HepG2 (cell line): Measurements from ENCODE around the gene TMEM117. TPM values are rescaled to one million over a fixed set of nuclear protein-coding genes. Genes with fewer than 3 reads are reported as not detected.

ENCODE experiments used
- ATAC-seq: fragments of 200-7000 bp; cut with Tn5 transposase; 3 replicates; pipeline ENCODE4 v1.9.1; 2020; ENCODE audit warnings: mild to moderate bottlenecking, moderate library complexity
- BruUV-seq: library from RNA; stranded (reverse); fragments of 400-500 nt; replicated peaks from 2 replicates; lab custom pipeline; 2021; lab: Mats Ljungman, UMichigan
- CTCF ChIA-PET: fragments of 300-600 bp; formaldehyde crosslinking; extraction: SDS; loops from one replicate; lab custom pipeline; 2021; ENCODE audit warnings: low total read pairs, inconsistent platforms, low intra/inter-chr PET ratio; lab: Yijun Ruan, JAX
- POLR2A ChIA-PET: fragments of 350-600 bp; sonication (Branson Sonifier 250); formaldehyde crosslinking; loops from one replicate; lab custom pipeline; 2020; ENCODE audit warnings: antibody characterized with exemption, inconsistent platforms; lab: Yijun Ruan, JAX
- DNase-seq: peaks from one replicate; pipeline ENCODE4 v3.0.0-alpha.2; 2015; ENCODE audit warnings: low spot score
- FAIRE-seq: peaks from 3 replicates; lab custom pipeline; 2011; peaks lifted over from hg19 to GRCh38; lab: Jason Lieb, UNC
- H2AFZ ChIP-seq: one replicate; pipeline ENCODE4 v1.6.1; 2011; ENCODE audit warnings: low read length, inconsistent platforms
- H3K27ac ChIP-seq: fragments of 300-600 bp; 3 replicates; pipeline ENCODE4 v1.8.0; 2011; ENCODE audit warnings: mixed run types, mild to moderate bottlenecking, mixed read lengths, low read length, inconsistent platforms; ENCODE audit not compliant: insufficient read depth; ENCODE audit errors: extremely low read length
- H3K27me3 ChIP-seq, 2 experiments: fragments of 200-600 bp in 1 of 2; 2 replicates in 1 of 2; 3 replicates in 1 of 2; pipeline versions ENCODE4 v1.6.0 to v1.8.0; 2011; ENCODE audit warnings: low read length in 2 of 2, mild to moderate bottlenecking in 2 of 2, moderate library complexity in 2 of 2, inconsistent platforms in 1 of 2; ENCODE audit not compliant: insufficient read depth in 2 of 2, control insufficient read depth in 1 of 2
- H3K36me3 ChIP-seq, 2 experiments: fragments of 200-600 bp in 1 of 2; replicated peaks in 1 of 2; 2 replicates in 1 of 2; 3 replicates in 1 of 2; pipeline versions ENCODE4 v1.5.1 to v1.8.0; 2011; ENCODE audit warnings: low read length in 2 of 2, inconsistent platforms in 1 of 2; ENCODE audit not compliant: insufficient read depth in 2 of 2, control insufficient read depth in 1 of 2
- H3K4me1 ChIP-seq: 2 replicates; pipeline ENCODE4 v1.5.1; 2012; ENCODE audit warnings: low read length, inconsistent platforms; ENCODE audit not compliant: insufficient read depth
- H3K4me2 ChIP-seq: 2 replicates; pipeline ENCODE4 v1.6.0; 2011; ENCODE audit warnings: low read depth, low read length, inconsistent platforms
- H3K4me3 ChIP-seq, 3 experiments: fragments of 200-600 bp in 1 of 3; sonication (generic), shearing (Covaris generic) in 1 of 3; replicated peaks in 1 of 3; 2 replicates each; pipeline ENCODE4 v1.5.1; 2011 to 2016; ENCODE audit warnings: low read length in 3 of 3, inconsistent platforms in 2 of 3, low read depth in 2 of 3, mild to moderate bottlenecking in 2 of 3, control low read depth in 1 of 3, mixed read lengths in 1 of 3; ENCODE audit not compliant: insufficient read depth in 1 of 3
- H3K79me2 ChIP-seq: one replicate; pipeline ENCODE4 v1.6.1; 2011; ENCODE audit warnings: low read length, inconsistent platforms; ENCODE audit not compliant: insufficient read depth
- H3K9ac ChIP-seq: 2 replicates; pipeline ENCODE4 v1.6.0; 2011; ENCODE audit warnings: mild to moderate bottlenecking, low read depth, low read length, inconsistent platforms; ENCODE audit not compliant: insufficient read depth
- H3K9me3 ChIP-seq: 2 replicates; pipeline ENCODE4 v1.5.1; 2012; ENCODE audit warnings: mild to moderate bottlenecking, low read length
- H4K20me1 ChIP-seq: 2 replicates; pipeline ENCODE4 v1.6.0; 2011; ENCODE audit warnings: inconsistent platforms, mild to moderate bottlenecking, low read length, moderate library complexity; ENCODE audit not compliant: insufficient read depth
- ARNT ChIP-seq: fragments of 450-650 bp; IDR thresholded peaks from 2 replicates; pipeline ENCODE4 v1.6.1; 2017
- CEBPG ChIP-seq: IDR thresholded peaks from 2 replicates; pipeline ENCODE4 v1.6.1; 2016
- ELF1 ChIP-seq: sonication (generic); formaldehyde crosslinking; IDR thresholded peaks from 2 replicates; pipeline ENCODE4 v1.4.0; 2020; ENCODE audit warnings: missing genetic modification reagents
- GZF1 ChIP-seq: sonication (generic); formaldehyde crosslinking; IDR thresholded peaks from 2 replicates; pipeline ENCODE4 v1.5.1; 2020; ENCODE audit warnings: mild to moderate bottlenecking, missing genetic modification reagents
- HDAC2 ChIP-seq: sonication (generic); formaldehyde crosslinking; IDR thresholded peaks from 2 replicates; pipeline ENCODE4 v1.4.0; 2020; ENCODE audit warnings: missing genetic modification reagents
- PHF5A ChIP-seq: IDR thresholded peaks from one replicate; pipeline ENCODE4 v1.6.1; 2018; ENCODE audit warnings: low read depth, missing genetic modification reagents; ENCODE audit not compliant: unreplicated experiment
- TCF7L2 ChIP-seq: IDR thresholded peaks from 2 replicates; pipeline ENCODE4 v1.6.1; 2011; ENCODE audit warnings: mild to moderate bottlenecking, low read depth, low read length, moderate library complexity
- ZNF30 ChIP-seq: sonication (generic); formaldehyde crosslinking; IDR thresholded peaks from 2 replicates; pipeline ENCODE4 v1.5.0; 2020; ENCODE audit warnings: mild to moderate bottlenecking, missing genetic modification reagents
- ZNF570 ChIP-seq: sonication (generic); formaldehyde crosslinking; IDR thresholded peaks from 2 replicates; pipeline ENCODE4 v1.4.0; 2020; ENCODE audit warnings: mild to moderate bottlenecking, missing genetic modification reagents, borderline replicate concordance
- in situ Hi-C: cut with HindIII; loops from 2 replicates; pipeline ENCODE4 v1.10.0; 2017; ENCODE audit warnings: low pct_unique_long_range_greater_than_20kb; ENCODE audit not compliant: extremely low pct_ligation_motif_present
- intact Hi-C: fragments of 100-400 bp; cut with micrococcal nuclease; formaldehyde crosslinking; loops from one replicate; pipeline ENCODE4 v1.10.0; 2022; ENCODE audit not compliant: unreplicated experiment
- polyA plus RNA-seq, 8 experiments: library from polyadenylated mRNA; depleted of rRNA in 3 of 8; stranded (reverse) in 7 of 8; unstranded in 1 of 8; fragments of >200 nt; fragmentation: Illumina TruSeq in 4 of 8; extraction: Trizol in 4 of 8; gene quantifications; 2 replicates each; pipeline versions ENCODE4 v1.2.1 to v1.2.3, GENCODE V29; 2011 to 2016; ENCODE audit warnings: low read depth in 4 of 8, missing spikeins in 1 of 8, mixed read lengths in 1 of 8; ENCODE audit not compliant: insufficient read depth in 1 of 8
- total RNA-seq, 5 experiments: library from RNA; depleted of rRNA; stranded (reverse); fragments of >200 nt; fragmentation: Illumina TruSeq; extraction: Trizol; gene quantifications; 2 replicates each; pipeline ENCODE4 v1.2.3, GENCODE V29; 2016; ENCODE audit warnings: low read depth in 1 of 5
- TF ChIP-seq, protein P1 (sequence below): sonication (generic); formaldehyde crosslinking; IDR thresholded peaks from 2 replicates; pipeline ENCODE4 v1.5.1; 2020; ENCODE audit warnings: missing genetic modification reagents, mild to moderate bottlenecking, borderline replicate concordance
- TF ChIP-seq, protein P2 (sequence below): IDR thresholded peaks from 2 replicates; pipeline ENCODE4 v1.6.1; 2018; ENCODE audit warnings: missing genetic modification reagents, mild to moderate bottlenecking, missing compliant biosample characterization
- TF ChIP-seq, protein P3 (sequence below): sonication (generic); formaldehyde crosslinking; IDR thresholded peaks from 2 replicates; pipeline ENCODE4 v1.4.0; 2020; ENCODE audit warnings: missing genetic modification reagents, mild to moderate bottlenecking, borderline replicate concordance

TMEM117 gene
- total and polyA plus RNA-seq, 2 of the 13 experiments (the other 11 are each of a cell fraction or from before 2014, with no cell fraction given) = 2.8 to 8.5 TPM

DNA sequence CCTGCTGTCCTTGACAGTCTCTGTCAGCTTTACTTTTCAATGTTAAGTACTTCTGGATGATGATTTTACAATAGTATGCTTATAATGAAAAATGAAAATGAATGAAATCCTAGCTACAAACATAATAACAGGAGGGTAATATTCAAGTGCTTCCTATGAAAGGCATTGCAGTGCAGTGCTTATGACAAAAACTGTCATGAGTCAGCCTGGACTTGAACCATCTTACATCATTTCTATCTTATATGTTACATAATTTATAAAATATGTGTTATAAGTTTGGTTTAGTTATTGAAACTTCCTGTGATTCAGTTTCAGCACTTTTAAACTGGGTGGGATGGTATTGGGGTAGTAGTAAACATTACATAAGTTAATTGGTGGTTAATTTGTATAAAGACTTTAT, 451.7 kb downstream of the TMEM117 start:
- H3K4me3 ChIP-seq = no peak overlapping the region
- H3K4me2 ChIP-seq = no peak overlapping the region
- FAIRE-seq = no peak
- ChIA-PET POLR2A (no interaction called here), CTCF (no interaction called here)
- H2AFZ ChIP-seq = no peak overlapping the region
- no peaks in the 10 kb centered on the region for H4K20me1 ChIP-seq
- H3K9me3 ChIP-seq = no peaks in the 10 kb centered on the region
- TF ChIP-seq TCF7L2 = no peak
- no peak for TF ChIP-seq PHF5A (CRISPR knock-in tag)
- no peak for TF ChIP-seq GZF1
- TF ChIP-seq ZNF30 = no peak
- no peak for TF ChIP-seq ARNT
- TF ChIP-seq HDAC2 = no peak
- TF ChIP-seq, protein P1, sequence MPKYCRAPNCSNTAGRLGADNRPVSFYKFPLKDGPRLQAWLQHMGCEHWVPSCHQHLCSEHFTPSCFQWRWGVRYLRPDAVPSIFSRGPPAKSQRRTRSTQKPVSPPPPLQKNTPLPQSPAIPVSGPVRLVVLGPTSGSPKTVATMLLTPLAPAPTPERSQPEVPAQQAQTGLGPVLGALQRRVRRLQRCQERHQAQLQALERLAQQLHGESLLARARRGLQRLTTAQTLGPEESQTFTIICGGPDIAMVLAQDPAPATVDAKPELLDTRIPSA = no peak
- TF ChIP-seq, protein P2, sequence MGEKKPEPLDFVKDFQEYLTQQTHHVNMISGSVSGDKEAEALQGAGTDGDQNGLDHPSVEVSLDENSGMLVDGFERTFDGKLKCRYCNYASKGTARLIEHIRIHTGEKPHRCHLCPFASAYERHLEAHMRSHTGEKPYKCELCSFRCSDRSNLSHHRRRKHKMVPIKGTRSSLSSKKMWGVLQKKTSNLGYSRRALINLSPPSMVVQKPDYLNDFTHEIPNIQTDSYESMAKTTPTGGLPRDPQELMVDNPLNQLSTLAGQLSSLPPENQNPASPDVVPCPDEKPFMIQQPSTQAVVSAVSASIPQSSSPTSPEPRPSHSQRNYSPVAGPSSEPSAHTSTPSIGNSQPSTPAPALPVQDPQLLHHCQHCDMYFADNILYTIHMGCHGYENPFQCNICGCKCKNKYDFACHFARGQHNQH (CRISPR knock-in tag) = no peak
- no peak for TF ChIP-seq CEBPG
- TF ChIP-seq, protein P3, sequence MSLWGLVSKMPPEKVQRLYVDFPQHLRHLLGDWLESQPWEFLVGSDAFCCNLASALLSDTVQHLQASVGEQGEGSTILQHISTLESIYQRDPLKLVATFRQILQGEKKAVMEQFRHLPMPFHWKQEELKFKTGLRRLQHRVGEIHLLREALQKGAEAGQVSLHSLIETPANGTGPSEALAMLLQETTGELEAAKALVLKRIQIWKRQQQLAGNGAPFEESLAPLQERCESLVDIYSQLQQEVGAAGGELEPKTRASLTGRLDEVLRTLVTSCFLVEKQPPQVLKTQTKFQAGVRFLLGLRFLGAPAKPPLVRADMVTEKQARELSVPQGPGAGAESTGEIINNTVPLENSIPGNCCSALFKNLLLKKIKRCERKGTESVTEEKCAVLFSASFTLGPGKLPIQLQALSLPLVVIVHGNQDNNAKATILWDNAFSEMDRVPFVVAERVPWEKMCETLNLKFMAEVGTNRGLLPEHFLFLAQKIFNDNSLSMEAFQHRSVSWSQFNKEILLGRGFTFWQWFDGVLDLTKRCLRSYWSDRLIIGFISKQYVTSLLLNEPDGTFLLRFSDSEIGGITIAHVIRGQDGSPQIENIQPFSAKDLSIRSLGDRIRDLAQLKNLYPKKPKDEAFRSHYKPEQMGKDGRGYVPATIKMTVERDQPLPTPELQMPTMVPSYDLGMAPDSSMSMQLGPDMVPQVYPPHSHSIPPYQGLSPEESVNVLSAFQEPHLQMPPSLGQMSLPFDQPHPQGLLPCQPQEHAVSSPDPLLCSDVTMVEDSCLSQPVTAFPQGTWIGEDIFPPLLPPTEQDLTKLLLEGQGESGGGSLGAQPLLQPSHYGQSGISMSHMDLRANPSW (CRISPR knock-in tag) = no peak
- TF ChIP-seq ELF1 (CRISPR knock-in tag) = no peak
- TF ChIP-seq ZNF570 (CRISPR knock-in tag) = no peak
- no peaks in the 10 kb centered on the region for H3K27me3 ChIP-seq
- H3K79me2 ChIP-seq = no peaks in the 10 kb centered on the region
- no peak overlapping the region for H3K9ac ChIP-seq
- H3K4me1 ChIP-seq = no peaks in the 10 kb centered on the region
- in situ Hi-C loops (no loop called here), intact Hi-C loops (no loop called here)
- no peaks in the 10 kb centered on the region for H3K36me3 ChIP-seq
- ATAC-seq = no peak
- no TSS peak for BruUV-seq
- DNase-seq = no peak
- no peak overlapping the region for H3K27ac ChIP-seq
